ENCODE data around the gene CTSS. TPM values are rescaled to one million over a fixed set of nuclear protein-coding genes. Genes with fewer than 3 reads are reported as not detected.

The CTSS gene
- polyA plus RNA-seq, 1 donor, result 7.7 TPM

DNA sequence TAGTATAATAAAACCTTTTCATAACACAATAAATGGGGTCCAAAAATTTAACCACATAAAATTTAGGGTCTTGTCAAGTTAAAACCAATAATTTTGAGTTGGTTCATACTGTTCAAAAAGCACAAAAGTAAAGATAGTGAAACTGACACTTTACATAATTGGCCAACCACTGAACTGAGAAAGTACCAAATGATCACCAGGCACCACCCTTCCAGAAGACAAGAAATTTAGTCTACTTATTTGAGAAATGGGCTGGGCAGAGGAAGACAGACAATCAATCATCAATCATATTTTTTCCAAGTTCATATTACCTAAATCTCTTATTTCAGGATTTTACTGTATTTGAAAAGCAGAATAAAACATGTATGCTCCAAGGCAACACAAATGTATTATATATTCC lies 62.2 kb downstream of the CTSS start:
- DNase-seq, result no peak

GRCh38 chr1:150696995-150697927 lies 68.3 kb downstream of the CTSS start, which contains the start of gene GOLPH3L:
Gene GOLPH3L, minus strand, starts transcription at chr1:150697154. Its CDS starts 2,316 bp downstream, at chr1:150694838.
- peak; percentile 98 for DNase-seq

DNA sequence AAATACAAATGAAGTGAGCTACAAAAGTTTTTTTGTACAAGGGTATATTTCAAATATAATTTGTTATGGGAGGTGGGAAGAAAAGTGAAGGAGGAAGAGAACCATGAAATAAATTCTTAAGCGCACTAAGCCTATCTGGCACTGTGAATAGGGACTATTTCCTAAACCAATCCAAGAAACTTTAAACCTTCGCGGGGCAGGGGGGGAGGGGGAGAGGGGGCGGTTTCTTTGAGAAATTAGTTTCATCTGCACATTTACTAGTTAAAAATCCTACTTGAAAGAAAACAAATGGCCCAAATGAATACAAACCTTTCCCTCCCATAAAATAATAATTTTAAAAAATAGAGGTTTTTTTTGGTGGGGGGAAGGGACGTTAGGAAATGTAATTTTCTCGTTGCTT lies 69.0 kb downstream of the CTSS start:
- no peak for DNase-seq

DNA sequence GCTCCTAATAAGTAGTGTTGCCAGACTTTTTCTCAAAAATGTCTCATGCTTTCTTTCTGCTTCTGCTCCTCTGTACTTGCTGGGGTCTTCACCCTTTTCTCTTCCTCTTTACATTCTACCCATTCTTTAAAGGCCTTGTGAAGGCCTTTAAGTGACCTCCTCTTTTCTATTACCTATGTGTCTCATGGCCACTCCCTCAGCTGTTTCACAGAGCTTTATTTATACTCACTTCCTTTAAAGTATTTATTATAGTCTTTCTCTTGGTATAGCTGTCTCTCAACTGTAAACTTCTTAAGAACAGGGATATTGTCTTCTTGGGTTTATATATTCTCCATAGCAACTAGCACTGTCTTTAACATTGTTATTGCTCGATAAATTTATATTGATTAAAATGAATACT lies 69.4 kb downstream of the CTSS start:
- no peak for DNase-seq

GRCh38 chr1:150695561-150695960 lies 70.0 kb downstream of the CTSS start:
- no peak for DNase-seq

GRCh38 chr1:150692720-150693119 lies 72.9 kb downstream of the CTSS start:
- no peak for DNase-seq

GRCh38 chr1:150688763-150689162 lies 76.8 kb downstream of the CTSS start:
- DNase-seq, result no peak

DNA sequence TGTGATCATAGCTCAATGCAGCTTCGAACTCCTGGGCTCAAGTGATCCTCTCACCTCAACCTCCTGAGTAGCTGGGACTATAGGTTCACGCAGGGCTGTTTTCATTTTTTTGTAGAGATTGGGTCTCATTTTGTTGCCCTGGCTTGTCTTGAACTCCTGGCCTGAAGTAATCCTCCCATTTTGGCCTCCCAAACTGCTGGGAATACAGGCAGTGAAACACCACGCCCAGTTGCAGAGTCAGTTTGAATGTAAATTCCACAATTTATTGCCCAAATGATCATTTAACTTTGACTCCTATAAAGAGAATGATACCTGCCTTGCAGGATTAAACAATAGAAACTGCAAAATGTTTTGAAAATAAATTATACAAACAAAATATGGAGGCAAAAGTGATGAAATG lies 79.3 kb downstream of the CTSS start:
- no peak for DNase-seq

GRCh38 chr1:150683914-150684313 lies 81.7 kb downstream of the CTSS start:
- DNase-seq, result no peak

Other genes with a start within 250 kb of the CTSS start
- 10.4 TPM for gene ADAMTSL4, start 216.4 kb downstream of the CTSS start, polyA plus RNA-seq (ENCODE audit: insufficient read length)
- 200 TPM for gene MCL1, start 186.2 kb downstream of the CTSS start, polyA plus RNA-seq (ENCODE audit: insufficient read length)
- gene ENSA, start 136.2 kb downstream of the CTSS start, polyA plus RNA-seq (ENCODE audit: insufficient read length), result 224 TPM
- 42.6 TPM for gene GOLPH3L, start 68.6 kb downstream of the CTSS start, polyA plus RNA-seq (ENCODE audit: insufficient read length)
- not detected for gene HORMAD1, start 44.9 kb downstream of the CTSS start, polyA plus RNA-seq (ENCODE audit: insufficient read length)
- gene CTSK, start 42.5 kb upstream of the CTSS start, polyA plus RNA-seq (ENCODE audit: insufficient read length), result 27.6 TPM
- 64.4 TPM for gene ARNT, start 110.8 kb upstream of the CTSS start, polyA plus RNA-seq (ENCODE audit: insufficient read length)
- 0.22 TPM for gene CTXND2, start 121.4 kb upstream of the CTSS start, polyA plus RNA-seq (ENCODE audit: insufficient read length)
- gene SETDB1, start 160.6 kb upstream of the CTSS start, polyA plus RNA-seq (ENCODE audit: insufficient read length), result 108 TPM
- 307 TPM for gene CERS2, start 209.1 kb upstream of the CTSS start, polyA plus RNA-seq (ENCODE audit: insufficient read length)
- 17.1 TPM for gene ANXA9, start 216.5 kb upstream of the CTSS start, polyA plus RNA-seq (ENCODE audit: insufficient read length)
- 47.9 TPM for gene MINDY1, start 241.1 kb upstream of the CTSS start, polyA plus RNA-seq (ENCODE audit: insufficient read length)
- gene PRUNE1, start 242.7 kb upstream of the CTSS start, polyA plus RNA-seq (ENCODE audit: insufficient read length), result 47.6 TPM